NK-92 treated with Interleukin-12 subunit alpha and Interleukin-12 subunit beta, amount 100 ng/mL, for 24 hours (cell line): ENCODE measurements around the gene CEP170B.
"Not testable (repeated sequence)": the region's sequence is repeated elsewhere in the genome, so short reads cannot be mapped to it uniquely, and the experiment has no call there.

Experiments
- DNase-seq: peaks from one replicate; lab custom pipeline; 2025; lab: John Stamatoyannopoulos, UW

Gene CEP170B

GRCh38 chr14:104844306-104845032 is 20.6 kb upstream of the CEP170B start:
- no peak for DNase-seq

- DNase-seq, result no peak
Observed at GRCh38 chr14:104845033-104845666, 19.9 kb upstream of the CEP170B start.

- DNase-seq, result no peak
Observed at GRCh38 chr14:104845834-104846441, 19.1 kb upstream of the CEP170B start.

- DNase-seq, result no peak
Observed at GRCh38 chr14:104852280-104852663, 12.8 kb upstream of the CEP170B start.

GRCh38 chr14:104855532-104856090 is 9.5 kb upstream of the CEP170B start:
- no peak for DNase-seq

GRCh38 chr14:104856157-104856868 is 8.8 kb upstream of the CEP170B start:
- DNase-seq, result no peak

- DNase-seq, result no peak
Observed at GRCh38 chr14:104856869-104857860, 7.9 kb upstream of the CEP170B start.

- not testable (repeated sequence) for DNase-seq
Observed at GRCh38 chr14:104857931-104858330, 7.1 kb upstream of the CEP170B start.

- DNase-seq, result no peak
Observed at GRCh38 chr14:104858811-104859426, 6.1 kb upstream of the CEP170B start.

GRCh38 chr14:104859900-104860299 is 5.2 kb upstream of the CEP170B start:
- DNase-seq, result no peak

GRCh38 chr14:104860414-104860813 is 4.7 kb upstream of the CEP170B start:
- DNase-seq, result no peak

GRCh38 chr14:104863131-104863862 is 1.8 kb upstream of the CEP170B start:
- no peak for DNase-seq

- no peak for DNase-seq
Observed at GRCh38 chr14:104863923-104864266, 1.2 kb upstream of the CEP170B start.

- DNase-seq, result no peak
Observed at GRCh38 chr14:104864267-104865080, 594 bp upstream of the CEP170B start.

- no peak for DNase-seq
Observed at GRCh38 chr14:104865631-104866441, 768 bp downstream of the CEP170B start.

- DNase-seq, result no peak
Observed at GRCh38 chr14:104866451-104867370, 1.6 kb downstream of the CEP170B start.

- no peak for DNase-seq
Observed at GRCh38 chr14:104867371-104868059, 2.4 kb downstream of the CEP170B start.
